HEK293T (cell line): ENCODE results near the gene MDM2.

Experiments used
- ARNT ChIP-seq: fragments of 450-650 bp; IDR thresholded peaks from 2 replicates; pipeline ENCODE4 v1.6.1; 2017; ENCODE audit warnings: mild to moderate bottlenecking
- BHLHE40 ChIP-seq: fragments of 450-650 bp; IDR thresholded peaks from 2 replicates; pipeline ENCODE4 v1.6.1; 2016; ENCODE audit warnings: mild to moderate bottlenecking, moderate library complexity, borderline replicate concordance
- CTBP1 ChIP-seq: fragments of 450-650 bp; IDR thresholded peaks from 2 replicates; pipeline ENCODE4 v1.6.1; 2016; ENCODE audit warnings: borderline replicate concordance
- ELF4 ChIP-seq: fragments of 450-650 bp; IDR thresholded peaks from 2 replicates; pipeline ENCODE4 v1.6.1; 2017; ENCODE audit warnings: antibody characterized with exemption
- FOXA1 ChIP-seq: fragments of 450-650 bp; IDR thresholded peaks from 2 replicates; pipeline ENCODE4 v1.6.1; 2016; ENCODE audit warnings: mild to moderate bottlenecking
- FOXM1 ChIP-seq: fragments of 450-650 bp; IDR thresholded peaks from 2 replicates; pipeline ENCODE4 v1.6.1; 2017; ENCODE audit warnings: mild to moderate bottlenecking, borderline replicate concordance
- HDGF ChIP-seq: fragments of 450-650 bp; IDR thresholded peaks from 2 replicates; pipeline ENCODE4 v1.6.1; 2017; ENCODE audit warnings: antibody characterized with exemption, borderline replicate concordance
- LEF1 ChIP-seq: fragments of 450-650 bp; IDR thresholded peaks from 2 replicates; pipeline ENCODE4 v1.6.1; 2017; ENCODE audit warnings: mild to moderate bottlenecking, borderline replicate concordance
- NFRKB ChIP-seq: fragments of 450-650 bp; IDR thresholded peaks from 2 replicates; pipeline ENCODE4 v1.6.1; 2016; ENCODE audit warnings: mild to moderate bottlenecking, moderate library complexity
- PKNOX1 ChIP-seq: fragments of 450-650 bp; IDR thresholded peaks from 2 replicates; pipeline ENCODE4 v1.6.1; 2016
- SP1 ChIP-seq: fragments of 450-650 bp; IDR thresholded peaks from 2 replicates; pipeline ENCODE4 v1.6.1; 2017
- SUZ12 ChIP-seq: fragments of 450-650 bp; IDR thresholded peaks from 2 replicates; pipeline ENCODE4 v1.6.1; 2016; ENCODE audit warnings: mild to moderate bottlenecking
- TARDBP ChIP-seq: fragments of 450-650 bp; IDR thresholded peaks from 2 replicates; pipeline ENCODE4 v1.6.1; 2016

- no peak for TF ChIP-seq BHLHE40
- TF ChIP-seq ARNT: no peak
- no peak for TF ChIP-seq PKNOX1
- no peak for TF ChIP-seq FOXA1
- TF ChIP-seq SP1: no peak
- no peak for TF ChIP-seq LEF1
- no peak for TF ChIP-seq CTBP1
- TF ChIP-seq TARDBP: no peak
- no peak for TF ChIP-seq HDGF
- no peak for TF ChIP-seq ELF4
- no peak for TF ChIP-seq FOXM1
- no peak for TF ChIP-seq SUZ12
- no peak for TF ChIP-seq NFRKB
These were observed 1.4 kb downstream of the MDM2 start for GRCh38 chr12:68809190-68810026.
